ENCODE results near the gene SND1.

Gene SND1

GRCh38 chr7:128120976-128121490 lies 469.0 kb downstream of the SND1 start:
- no peak for ATAC-seq
- TF ChIP-seq ZNF565 (CRISPR knock-in tag; conservative IDR thresholded peaks at IDR 0.05; ENCODE audit: low read depth) = no peak
- TF ChIP-seq CREB5 (CRISPR knock-in tag; IDR thresholded peaks at IDR 0.05; ENCODE audit: low read depth) = no peak
- TF ChIP-seq ESRRG (CRISPR knock-in tag; IDR thresholded peaks at IDR 0.05) = no peak
- no peak for TF ChIP-seq ZFP30 (CRISPR knock-in tag; IDR thresholded peaks at IDR 0.05)
- TF ChIP-seq RARB (CRISPR knock-in tag; IDR thresholded peaks at IDR 0.05) = no peak
- no peak for TF ChIP-seq GLIS3 (CRISPR knock-in tag; IDR thresholded peaks at IDR 0.05)
- TF ChIP-seq SNAI2 (CRISPR knock-in tag; IDR thresholded peaks at IDR 0.05) = no peak
- no peak for TF ChIP-seq ZNF70 (CRISPR knock-in tag; IDR thresholded peaks at IDR 0.05)
- TF ChIP-seq TSHZ2 (CRISPR knock-in tag; IDR thresholded peaks at IDR 0.05) = no peak
- no peak for TF ChIP-seq ZC3H10 (CRISPR knock-in tag; IDR thresholded peaks at IDR 0.05)
- no peak for TF ChIP-seq PPARA (CRISPR knock-in tag; IDR thresholded peaks at IDR 0.05; ENCODE audit: borderline replicate concordance)
- TF ChIP-seq BACH2 (CRISPR knock-in tag; IDR thresholded peaks at IDR 0.05; ENCODE audit: borderline replicate concordance) = no peak

- ATAC-seq = no peak
- no peak for TF ChIP-seq TOX (CRISPR knock-in tag; IDR thresholded peaks at IDR 0.05; ENCODE audit: borderline replicate concordance)
- no peak for TF ChIP-seq ZNF8 (CRISPR knock-in tag; IDR thresholded peaks at IDR 0.05)
- no peak for TF ChIP-seq ZC3H10 (CRISPR knock-in tag; IDR thresholded peaks at IDR 0.05)
- TF ChIP-seq ISL1 (CRISPR knock-in tag; IDR thresholded peaks at IDR 0.05) = no peak
- no peak for TF ChIP-seq TCF4 (CRISPR knock-in tag; IDR thresholded peaks at IDR 0.05; ENCODE audit: borderline replicate concordance)
- TF ChIP-seq BACH2 (CRISPR knock-in tag; IDR thresholded peaks at IDR 0.05; ENCODE audit: borderline replicate concordance) = no peak
- TF ChIP-seq TSHZ2 (CRISPR knock-in tag; IDR thresholded peaks at IDR 0.05) = no peak
- TF ChIP-seq ESRRG (CRISPR knock-in tag; IDR thresholded peaks at IDR 0.05) = no peak
- no peak for TF ChIP-seq POU6F1 (CRISPR knock-in tag; IDR thresholded peaks at IDR 0.05; ENCODE audit: borderline replicate concordance, low read depth)
- TF ChIP-seq CSDC2 (CRISPR knock-in tag; IDR thresholded peaks at IDR 0.05) = no peak
- TF ChIP-seq RARB (CRISPR knock-in tag; IDR thresholded peaks at IDR 0.05) = no peak
- no peak for TF ChIP-seq ZNF565 (CRISPR knock-in tag; conservative IDR thresholded peaks at IDR 0.05; ENCODE audit: low read depth)
- no peak for TF ChIP-seq GLIS3 (CRISPR knock-in tag; IDR thresholded peaks at IDR 0.05)
- no peak for TF ChIP-seq CREB5 (CRISPR knock-in tag; IDR thresholded peaks at IDR 0.05; ENCODE audit: low read depth)
- TF ChIP-seq PPARA (CRISPR knock-in tag; IDR thresholded peaks at IDR 0.05; ENCODE audit: borderline replicate concordance) = no peak
- TF ChIP-seq SNAI2 (CRISPR knock-in tag; IDR thresholded peaks at IDR 0.05) = no peak
- TF ChIP-seq ZFP3 (CRISPR knock-in tag; IDR thresholded peaks at IDR 0.05) = no peak
Measured at GRCh38 chr7:128121711-128122530, 469.9 kb downstream of the SND1 start.
